Amniotic stem cell (primary cell): Measurements from ENCODE around the gene RBM34.
"Not testable (repeated sequence)": the region's sequence is repeated elsewhere in the genome, so short reads cannot be mapped to it uniquely, and the experiment has no call there.

ENCODE experiments used
- DNase-seq: peaks from one replicate; lab custom pipeline; 2025; lab: John Stamatoyannopoulos, UW

Gene RBM34

DNA sequence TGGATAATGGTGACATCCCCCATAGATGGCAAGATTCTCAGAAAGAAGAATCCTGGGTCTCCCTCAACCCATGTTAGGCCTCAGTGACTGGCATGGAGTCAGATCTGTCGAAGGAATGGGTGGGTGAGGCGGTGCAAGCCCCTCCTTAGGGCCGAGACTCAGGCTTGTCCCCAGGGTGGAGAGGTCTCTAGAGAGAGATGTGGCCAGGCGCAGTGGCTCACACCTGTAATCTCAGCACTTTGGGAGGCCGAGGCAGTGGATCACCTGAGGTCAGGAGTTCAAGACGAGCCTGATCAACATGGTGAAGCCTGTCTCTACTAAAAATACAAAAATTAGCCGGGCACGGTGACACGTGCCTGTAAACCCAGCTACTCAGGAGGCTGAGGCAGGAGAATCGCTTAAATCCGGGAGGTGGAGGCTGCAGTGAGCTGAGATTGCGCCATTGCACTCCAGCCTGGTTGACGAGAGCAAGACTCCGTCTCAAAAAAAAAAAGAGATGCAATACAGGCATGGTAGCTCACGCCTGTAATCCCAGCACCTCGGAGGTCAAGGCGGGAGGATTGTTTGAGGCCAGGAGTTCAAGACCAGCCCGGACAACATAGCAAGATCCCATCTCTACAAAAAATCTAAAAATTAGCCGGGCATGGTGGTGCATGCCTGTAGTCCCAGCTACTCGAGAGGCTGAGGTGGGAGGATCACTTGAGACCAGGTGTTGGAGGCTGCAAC is 69.6 kb downstream of the RBM34 start:
- DNase-seq, result not testable (repeated sequence)

DNA sequence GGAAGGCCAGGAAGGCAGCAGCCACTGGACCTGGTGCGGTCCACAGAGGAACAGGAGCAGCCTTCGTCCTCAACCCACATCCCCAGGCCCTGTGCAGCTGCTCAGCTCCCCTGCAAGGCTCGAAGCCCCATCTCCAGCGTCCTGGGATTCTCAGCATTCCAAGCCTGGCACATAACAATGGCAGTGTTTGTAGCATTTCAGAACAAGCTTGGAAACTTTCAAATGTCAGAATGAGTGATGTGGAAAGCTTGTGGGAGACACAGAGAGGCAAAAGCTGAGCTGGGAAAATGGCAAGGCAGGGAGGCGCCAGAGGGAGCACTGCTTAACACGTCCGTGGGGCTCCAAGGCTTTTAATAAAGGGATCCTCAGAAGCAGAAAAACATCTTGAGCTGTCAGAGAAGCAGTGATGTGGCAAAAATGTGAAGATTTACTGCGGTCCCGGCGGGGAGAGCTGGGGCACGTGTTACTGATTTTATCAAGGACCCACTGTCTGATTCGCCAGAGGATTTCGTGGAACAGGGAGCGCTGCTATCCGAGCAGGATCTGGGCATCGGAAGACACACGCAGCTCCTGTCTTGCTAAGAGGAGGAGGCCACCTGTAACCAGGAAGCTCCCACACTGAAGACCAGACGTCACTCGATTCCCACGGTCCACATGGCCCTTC is 70.5 kb downstream of the RBM34 start:
- DNase-seq, result no peak

GRCh38 chr1:235088907-235089306 is 72.1 kb downstream of the RBM34 start:
- no peak for DNase-seq

DNA sequence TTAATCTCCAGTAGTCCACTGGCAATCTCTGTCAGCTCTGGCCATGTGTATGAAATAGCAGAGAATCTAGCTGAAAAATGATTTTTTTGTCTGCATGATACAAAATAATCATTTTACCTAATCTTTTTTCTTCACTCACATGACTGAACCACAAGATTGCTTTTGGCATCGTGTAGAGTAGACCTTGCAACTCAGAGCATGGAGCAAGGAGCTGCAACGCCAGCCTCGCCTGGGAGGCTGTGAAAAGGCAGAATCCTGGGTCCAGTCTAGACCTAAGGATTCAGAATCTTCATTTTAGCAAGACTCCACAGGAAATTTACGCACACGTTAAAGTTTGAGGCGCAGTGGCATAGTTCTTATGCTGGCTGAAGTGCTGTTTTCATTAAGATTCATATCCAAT is 72.6 kb downstream of the RBM34 start:
- DNase-seq, result no peak

DNA sequence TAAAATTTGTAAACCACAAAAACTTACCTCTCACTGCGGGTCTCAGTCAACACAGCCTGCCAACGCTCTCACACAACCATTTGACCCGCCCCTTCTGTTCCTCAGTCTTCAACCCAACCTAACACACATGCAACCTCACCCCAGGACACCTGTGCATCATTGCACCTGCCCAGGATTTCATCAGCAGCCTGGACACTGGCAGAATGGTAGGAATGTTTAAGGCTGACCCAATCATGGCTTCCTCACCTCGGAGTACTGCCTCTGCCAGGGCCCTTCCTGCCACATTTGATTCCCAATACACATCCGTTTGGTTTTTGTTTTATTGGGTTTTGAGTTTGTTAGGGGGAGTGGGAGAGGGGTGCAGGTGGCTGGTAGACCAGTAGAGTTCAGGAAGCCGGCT is 73.1 kb downstream of the RBM34 start:
- DNase-seq, result no peak

- DNase-seq, result not testable (repeated sequence)
Observed at GRCh38 chr1:235085411-235086117, 75.5 kb downstream of the RBM34 start.
